H1 (cell line): Measurements from ENCODE around the gene NPR1. TPM values are rescaled to one million over a fixed set of nuclear protein-coding genes. Genes with fewer than 3 reads are reported as not detected.

Experiments used
- CTCF ChIA-PET: fragments of 300-600 bp; sonication (Branson Sonifier 250); formaldehyde crosslinking; loops from one replicate; lab custom pipeline; 2021; ENCODE audit not compliant: partially characterized antibody; lab: Charles Lee
- POLR2A ChIA-PET: fragments of 300-600 bp; sonication (Branson Sonifier 250); formaldehyde crosslinking; loops from one replicate; lab custom pipeline; 2021; ENCODE audit warnings: inconsistent platforms; ENCODE audit not compliant: partially characterized antibody; lab: Charles Lee
- DNase-seq, 2 experiments: peaks; one replicate each; pipeline versions ENCODE4 v3.0.0 to v3.0.0-alpha.2; 2010 to 2022; ENCODE audit warnings: low spot score in 2 of 2, low read depth in 1 of 2, mixed read lengths in 1 of 2
- FAIRE-seq: peaks from 2 replicates; lab custom pipeline; 2011; peaks lifted over from hg19 to GRCh38; lab: Jason Lieb, UNC
- H2AFZ ChIP-seq: 2 replicates; pipeline ENCODE4 v1.8.1; 2012; ENCODE audit warnings: low read length, inconsistent platforms
- H2AK5ac ChIP-seq: 2 replicates; pipeline ENCODE4 v1.6.1; 2013; ENCODE audit warnings: low read depth, low read length
- H2BK120ac ChIP-seq: replicated peaks from 2 replicates; pipeline ENCODE3; 2013; ENCODE audit warnings: low read depth, low read length, inconsistent platforms
- H2BK12ac ChIP-seq: 2 replicates; pipeline ENCODE4 v1.6.1; 2013; ENCODE audit warnings: low read depth, low read length
- H2BK15ac ChIP-seq: 2 replicates; pipeline ENCODE4 v1.6.1; 2013; ENCODE audit warnings: low read length
- H2BK20ac ChIP-seq: 2 replicates; pipeline ENCODE4 v1.6.1; 2013; ENCODE audit warnings: low read length
- H2BK5ac ChIP-seq: 2 replicates; pipeline ENCODE4 v1.6.1; 2013; ENCODE audit warnings: low read depth, low read length
- H3K14ac ChIP-seq: 2 replicates; pipeline ENCODE4 v1.6.1; 2013; ENCODE audit warnings: inconsistent platforms; ENCODE audit not compliant: insufficient read length
- H3K18ac ChIP-seq: 2 replicates; pipeline ENCODE4 v1.6.1; 2013; ENCODE audit warnings: low read length; ENCODE audit errors: extremely low read depth
- H3K23ac ChIP-seq: 2 replicates; pipeline ENCODE4 v1.6.1; 2013; ENCODE audit warnings: inconsistent platforms; ENCODE audit not compliant: insufficient read length
- H3K23me2 ChIP-seq: 2 replicates; pipeline ENCODE4 v1.6.1; 2013; ENCODE audit warnings: low read depth, low read length
- H3K27ac ChIP-seq: 2 replicates; pipeline ENCODE4 v1.6.1; 2011; ENCODE audit warnings: low read depth, low read length, inconsistent platforms
- H3K27me3 ChIP-seq, 4 experiments: replicated peaks in 1 of 4; 1 replicate in 1 of 4; 2 replicates in 3 of 4; pipeline versions ENCODE4 v1.6.1 to v1.8.1; 2011 to 2013; ENCODE audit warnings: low read length in 3 of 4, mild to moderate bottlenecking in 3 of 4, inconsistent platforms in 2 of 4, mixed read lengths in 2 of 4, moderate library complexity in 1 of 4; ENCODE audit not compliant: control insufficient read depth in 3 of 4, insufficient read depth in 3 of 4; ENCODE audit errors: extremely low read depth in 1 of 4
- H3K36me3 ChIP-seq, 4 experiments: 2 replicates each; pipeline versions ENCODE4 v1.6.1 to v1.8.1; 2011 to 2013; ENCODE audit warnings: mild to moderate bottlenecking in 4 of 4, low read length in 3 of 4, moderate library complexity in 2 of 4, control low read depth in 1 of 4, inconsistent platforms in 1 of 4; ENCODE audit not compliant: insufficient read depth in 4 of 4, control insufficient read depth in 2 of 4
- H3K4ac ChIP-seq: replicated peaks from 2 replicates; pipeline ENCODE3; 2013; ENCODE audit warnings: low read length, low read depth, mixed read lengths, inconsistent platforms; ENCODE audit not compliant: insufficient read length
- H3K4me1 ChIP-seq, 4 experiments: replicated peaks in 1 of 4; 1 replicate in 1 of 4; 2 replicates in 3 of 4; pipeline versions ENCODE4 v1.6.1 to v1.8.1; 2011 to 2013; ENCODE audit warnings: low read length in 3 of 4, inconsistent platforms in 2 of 4, mixed read lengths in 1 of 4; ENCODE audit not compliant: insufficient read depth in 4 of 4, control insufficient read depth in 3 of 4
- H3K4me2 ChIP-seq, 2 experiments: 2 replicates each; pipeline versions ENCODE4 v1.6.1 to v1.8.1; 2011 to 2013; ENCODE audit warnings: low read depth in 2 of 2, low read length in 2 of 2, control low read depth in 1 of 2, inconsistent platforms in 1 of 2, mild to moderate bottlenecking in 1 of 2; ENCODE audit not compliant: insufficient read depth in 1 of 2
- H3K4me3 ChIP-seq, 4 experiments: fragments of 200-600, 300-600 bp in 1 of 4; sonication (generic), shearing (Covaris generic), sonication (Bioruptor Twin) in 1 of 4; 2 replicates each; pipeline versions ENCODE4 v1.5.1 to v1.8.1; 2011 to 2016; ENCODE audit warnings: low read length in 4 of 4, low read depth in 3 of 4, control low read depth in 2 of 4, inconsistent platforms in 2 of 4, mild to moderate bottlenecking in 2 of 4, mixed read lengths in 1 of 4, moderate library complexity in 1 of 4; ENCODE audit not compliant: insufficient read depth in 2 of 4; ENCODE audit errors: extremely low read depth in 1 of 4
- H3K56ac ChIP-seq: replicated peaks from 2 replicates; pipeline ENCODE3; 2013; ENCODE audit warnings: low read depth, mild to moderate bottlenecking, mixed read lengths, low read length, inconsistent platforms; ENCODE audit not compliant: insufficient read length
- H3K79me1 ChIP-seq: 2 replicates; pipeline ENCODE4 v1.6.1; 2013; ENCODE audit warnings: low read depth, low read length, control low read depth
- H3K79me2 ChIP-seq, 2 experiments: 2 replicates each; pipeline versions ENCODE4 v1.6.1 to v1.8.1; 2012 to 2013; ENCODE audit warnings: low read length in 2 of 2, mild to moderate bottlenecking in 2 of 2, inconsistent platforms in 1 of 2; ENCODE audit not compliant: insufficient read depth in 2 of 2, control insufficient read depth in 1 of 2
- H3K9ac ChIP-seq, 4 experiments: replicated peaks in 1 of 4; 1 replicate in 1 of 4; 2 replicates in 3 of 4; pipeline versions ENCODE4 v1.6.1 to v1.8.1; 2011 to 2013; ENCODE audit warnings: low read depth in 3 of 4, low read length in 3 of 4, control low read depth in 2 of 4, mild to moderate bottlenecking in 2 of 4, moderate library complexity in 2 of 4, inconsistent platforms in 1 of 4; ENCODE audit errors: extremely low read depth in 1 of 4
- H3K9me3 ChIP-seq, 2 experiments: 2 replicates each; pipeline versions ENCODE4 v1.6.1 to v1.8.1; 2012 to 2013; ENCODE audit warnings: mild to moderate bottlenecking in 2 of 2, moderate library complexity in 2 of 2, control low read depth in 1 of 2, inconsistent platforms in 1 of 2, low read depth in 1 of 2, low read length in 1 of 2, mixed read lengths in 1 of 2; ENCODE audit not compliant: insufficient read depth in 2 of 2
- H4K20me1 ChIP-seq, 2 experiments: replicated peaks in 1 of 2; 2 replicates each; pipeline versions ENCODE3 to v1.8.1; 2011 to 2013; ENCODE audit warnings: inconsistent platforms in 2 of 2, low read length in 2 of 2, mild to moderate bottlenecking in 1 of 2; ENCODE audit not compliant: insufficient read depth in 2 of 2, control insufficient read depth in 1 of 2
- H4K5ac ChIP-seq: 2 replicates; pipeline ENCODE4 v1.6.1; 2013; ENCODE audit warnings: low read length, low read depth, mixed read lengths, inconsistent platforms; ENCODE audit not compliant: insufficient read length
- H4K8ac ChIP-seq: 2 replicates; pipeline ENCODE4 v1.8.0; 2013; ENCODE audit warnings: mild to moderate bottlenecking, moderate library complexity, low read length, inconsistent platforms; ENCODE audit not compliant: insufficient read depth; ENCODE audit errors: extremely low read depth
- H4K91ac ChIP-seq: replicated peaks from 2 replicates; pipeline ENCODE3; 2013; ENCODE audit warnings: low read length, mixed read lengths, inconsistent platforms; ENCODE audit not compliant: insufficient read length
- CHD1 ChIP-seq: IDR thresholded peaks from 2 replicates; pipeline ENCODE4 v1.6.1; 2012; ENCODE audit warnings: low read depth, low read length, improper control_type of control experiment
- EGR1 ChIP-seq: IDR thresholded peaks from 2 replicates; pipeline ENCODE4 v1.6.1; 2011; ENCODE audit warnings: low read depth, low read length, borderline replicate concordance
- GABPA ChIP-seq: IDR thresholded peaks from 2 replicates; pipeline ENCODE4 v1.6.1; 2011; ENCODE audit warnings: mild to moderate bottlenecking, low read length, moderate library complexity, borderline replicate concordance; ENCODE audit not compliant: insufficient read depth
- HDAC2 ChIP-seq, 2 experiments: fragments of 300-600 bp in 1 of 2; sonication (generic) in 1 of 2; IDR thresholded peaks; 2 replicates each; pipeline ENCODE4 v1.6.1; 2011 to 2012; ENCODE audit warnings: low read depth in 2 of 2, low read length in 2 of 2, mild to moderate bottlenecking in 2 of 2, moderate library complexity in 2 of 2, borderline replicate concordance in 1 of 2, inconsistent platforms in 1 of 2
- KDM1A ChIP-seq: fragments of 200-600, 300-600 bp; sonication (generic); IDR thresholded peaks from 2 replicates; pipeline ENCODE4 v1.7.1; 2016; ENCODE audit warnings: mild to moderate bottlenecking, low read length, borderline replicate concordance
- POLR2A ChIP-seq, 2 experiments: IDR thresholded peaks; 1 replicate in 1 of 2; 2 replicates in 1 of 2; pipeline ENCODE4 v1.6.1; 2011; ENCODE audit warnings: low read depth in 2 of 2, low read length in 2 of 2, mild to moderate bottlenecking in 2 of 2; ENCODE audit errors: control extremely low read depth in 1 of 2
- SP1 ChIP-seq: IDR thresholded peaks from 2 replicates; pipeline ENCODE4 v1.6.1; 2011; ENCODE audit warnings: low read depth, low read length
- SP4 ChIP-seq: IDR thresholded peaks from 2 replicates; pipeline ENCODE4 v1.6.1; 2012; ENCODE audit warnings: low read length, inconsistent platforms
- SRF ChIP-seq: IDR thresholded peaks from 2 replicates; pipeline ENCODE4 v1.6.1; 2011; ENCODE audit warnings: mild to moderate bottlenecking, low read depth, low read length, moderate library complexity
- WGBS, 2 experiments: shearing (Covaris generic) in 1 of 2; methylation state at CpG; one replicate each; pipeline versions ENCODE4 v1.1.6 to v1.1.7; 2013 to 2015; ENCODE audit warnings: low lambda C conversion rate in 2 of 2, mixed read lengths in 2 of 2, inconsistent platforms in 1 of 2, low coverage in 1 of 2, missing lambda C conversion rate in 1 of 2; ENCODE audit not compliant: insufficient replicate concordance in 2 of 2, insufficient coverage in 1 of 2, insufficient read length in 1 of 2; ENCODE audit errors: extremely low coverage in 1 of 2, missing lambda C conversion rate in 1 of 2; 5-methylcytosine and 5-hydroxymethylcytosine counted together
- polyA plus RNA-seq, 7 experiments: library from polyadenylated mRNA; depleted of rRNA in 3 of 7; stranded (reverse) in 5 of 7; unstranded in 2 of 7; fragments of >200 nt in 5 of 7; fragments of 200-250 nt in 2 of 7; gene quantifications; 1 replicate in 5 of 7; 2 replicates in 1 of 7; 4 replicates in 1 of 7; pipeline versions ENCODE4 v1.2.1 to v1.2.3, GENCODE V29; 2011 to 2013; ENCODE audit warnings: missing spikeins in 2 of 7, mixed read lengths in 2 of 7
- total RNA-seq: library from RNA; stranded (reverse); fragmentation: NEBNext Ultra II Directional; extraction: Animal tissue kit (Norgen Biotek cat#: 25700); gene quantifications from 2 replicates; pipeline ENCODE4 v1.2.1, GENCODE V29; 2021
- TF ChIP-seq, protein P1 (sequence below): IDR thresholded peaks from 2 replicates; pipeline ENCODE4 v1.6.1; 2012; ENCODE audit warnings: inconsistent platforms

Gene NPR1
- total and polyA plus RNA-seq, 2 of the 8 experiments (the other 6 are each of a cell fraction or from before 2014, with no cell fraction given): 11.7 to 13.2 TPM

DNA sequence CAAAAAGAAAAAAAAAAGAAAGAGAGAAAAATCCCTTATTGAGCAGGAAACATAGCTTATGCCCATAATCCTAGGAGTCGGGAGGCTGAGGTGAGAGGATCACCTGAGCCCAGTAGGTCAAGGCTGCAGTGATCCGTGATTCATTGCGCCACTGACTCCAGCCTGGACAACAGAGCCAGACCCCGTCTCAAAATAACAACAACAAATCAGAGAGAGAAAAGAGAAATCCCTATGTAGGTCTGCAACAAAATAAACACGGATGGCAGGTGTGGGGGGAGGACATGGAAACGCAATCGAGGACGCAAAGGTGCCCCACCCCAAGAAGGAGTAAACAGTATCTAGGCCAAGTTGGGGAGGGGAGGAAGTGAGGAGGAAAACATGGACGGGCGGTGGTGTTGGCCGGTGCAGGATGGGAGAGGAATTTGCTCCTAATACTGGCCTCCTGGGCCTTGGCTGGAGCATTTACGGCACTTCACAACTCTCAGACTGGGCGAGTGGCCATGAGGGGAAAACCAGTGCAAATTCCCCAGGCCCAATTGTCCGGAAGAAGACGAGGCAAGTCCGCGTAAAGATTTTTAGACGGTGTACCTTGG is 45.2 kb upstream of the NPR1 start:
- H3K4ac ChIP-seq: no peak overlapping the region
- peak overlapping the region in 3 of 4 experiments; percentile 21 to 97 (median 34); a peak in 5 of 8 replicates for H3K4me3 ChIP-seq
- no peak overlapping the region for H3K23ac ChIP-seq
- no peak overlapping the region; the same call in 1 of the 2 replicates for H2BK12ac ChIP-seq
- H3K9me3 ChIP-seq: no peaks in the 10 kb centered on the region
- H3K23me2 ChIP-seq: no peaks in the 10 kb centered on the region; the same call in 1 of the 2 replicates
- H4K8ac ChIP-seq: peak overlapping the region; percentile 84; the same call in 1 of the 2 replicates
- H3K79me2 ChIP-seq: peaks cover 0 to 36% of the 10 kb centered on the region in 2 experiments; a peak in 3 of 4 replicates
- DNase-seq (no peak), FAIRE-seq (no peak)
- H3K18ac ChIP-seq: peak overlapping the region; percentile 56; the same call in 1 of the 2 replicates
- H3K56ac ChIP-seq: no peak overlapping the region
- ChIA-PET POLR2A (interaction anchor here (0.8 to 15.6 kb wide), 36 partner anchors 9 to 587 kb away, joined by 3 to 261 read pairs (median 5); partner anchors contain the start of genes CRTC2, ILF2, INTS3 and S100A14), CTCF (interaction anchor here (0.8 to 2.9 kb wide), 6 partner anchors 13 to 98 kb away, joined by 3 to 13 read pairs (median 4); partner anchors contain the start of gene S100A6)
- no peak overlapping the region for H3K27ac ChIP-seq
- H4K20me1 ChIP-seq: peaks cover 0 to 1% of the 10 kb centered on the region in 2 experiments
- peak; percentile 55; the same call in 1 of the 2 replicates for TF ChIP-seq KDM1A
- no peak for TF ChIP-seq SRF
- no peak for TF ChIP-seq GABPA
- TF ChIP-seq SP1: no peak
- 0 out of 4 replicates have a peak, but pooled peaks of 1 of the 2 experiments have one; percentile 10 for TF ChIP-seq HDAC2 (IDR thresholded peaks at IDR 0.05; ENCODE audit: borderline replicate concordance in 1 of 2, low read depth in 2 of 2, low read length in 2 of 2)
- TF ChIP-seq, protein P1, sequence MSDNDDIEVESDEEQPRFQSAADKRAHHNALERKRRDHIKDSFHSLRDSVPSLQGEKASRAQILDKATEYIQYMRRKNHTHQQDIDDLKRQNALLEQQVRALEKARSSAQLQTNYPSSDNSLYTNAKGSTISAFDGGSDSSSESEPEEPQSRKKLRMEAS: no peak
- TF ChIP-seq SP4: no peak
- TF ChIP-seq POLR2A (IDR thresholded peaks at IDR 0.05; ENCODE audit: control extremely low read depth in 1 of 2, low read depth in 2 of 2, low read length in 2 of 2): no peak
- TF ChIP-seq CHD1: no peak
- no peak for TF ChIP-seq EGR1
- WGBS, 2 experiments: 72% methylated on average over 18 of the region's 18 CpGs; no CpG with 5 or more reads in 1 of the 2 experiments
- no peak overlapping the region for H2BK120ac ChIP-seq
- no peak overlapping the region for H2BK20ac ChIP-seq
- peak overlapping the region; percentile 33 to 71; a peak in 3 of 4 replicates for H3K4me2 ChIP-seq
- H3K27me3 ChIP-seq: no peaks in the 10 kb centered on the region
- peak overlapping the region; percentile 30; the same call in 1 of the 2 replicates for H2AFZ ChIP-seq
- H2BK15ac ChIP-seq: no peak overlapping the region
- peak overlapping the region; percentile 77; the same call in 1 of the 2 replicates for H2AK5ac ChIP-seq
- no peak overlapping the region for H4K91ac ChIP-seq
- H3K36me3 ChIP-seq: peaks cover 19 to 25% (median 22%) of the 10 kb centered on the region in 4 experiments
- peak overlapping the region; percentile 61 for H2BK5ac ChIP-seq
- H3K14ac ChIP-seq: no peak overlapping the region
- peak overlapping the region; percentile 41 for H4K5ac ChIP-seq
- peaks cover 0 to 12% (median 5%) of the 10 kb centered on the region in 4 experiments; a peak in 5 of 7 replicates for H3K4me1 ChIP-seq
- no peaks in the 10 kb centered on the region for H3K79me1 ChIP-seq
- H3K9ac ChIP-seq: no peak overlapping the region; a peak in 1 of 7 replicates
